Mammary microvascular endothelial cell (primary cell): Measurements from ENCODE around the gene IL18RAP. TPM values are rescaled to one million over a fixed set of nuclear protein-coding genes. Genes with fewer than 3 reads are reported as not detected.

ENCODE experiments used
- total RNA-seq: library from RNA; depleted of rRNA; stranded (reverse); fragments of >200 nt; gene quantifications from 2 replicates; pipeline ENCODE4 v1.2.3, GENCODE V29; 2015

IL18RAP gene, protein sequence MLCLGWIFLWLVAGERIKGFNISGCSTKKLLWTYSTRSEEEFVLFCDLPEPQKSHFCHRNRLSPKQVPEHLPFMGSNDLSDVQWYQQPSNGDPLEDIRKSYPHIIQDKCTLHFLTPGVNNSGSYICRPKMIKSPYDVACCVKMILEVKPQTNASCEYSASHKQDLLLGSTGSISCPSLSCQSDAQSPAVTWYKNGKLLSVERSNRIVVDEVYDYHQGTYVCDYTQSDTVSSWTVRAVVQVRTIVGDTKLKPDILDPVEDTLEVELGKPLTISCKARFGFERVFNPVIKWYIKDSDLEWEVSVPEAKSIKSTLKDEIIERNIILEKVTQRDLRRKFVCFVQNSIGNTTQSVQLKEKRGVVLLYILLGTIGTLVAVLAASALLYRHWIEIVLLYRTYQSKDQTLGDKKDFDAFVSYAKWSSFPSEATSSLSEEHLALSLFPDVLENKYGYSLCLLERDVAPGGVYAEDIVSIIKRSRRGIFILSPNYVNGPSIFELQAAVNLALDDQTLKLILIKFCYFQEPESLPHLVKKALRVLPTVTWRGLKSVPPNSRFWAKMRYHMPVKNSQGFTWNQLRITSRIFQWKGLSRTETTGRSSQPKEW
- total RNA-seq, result not detected in 2 replicates

DNA sequence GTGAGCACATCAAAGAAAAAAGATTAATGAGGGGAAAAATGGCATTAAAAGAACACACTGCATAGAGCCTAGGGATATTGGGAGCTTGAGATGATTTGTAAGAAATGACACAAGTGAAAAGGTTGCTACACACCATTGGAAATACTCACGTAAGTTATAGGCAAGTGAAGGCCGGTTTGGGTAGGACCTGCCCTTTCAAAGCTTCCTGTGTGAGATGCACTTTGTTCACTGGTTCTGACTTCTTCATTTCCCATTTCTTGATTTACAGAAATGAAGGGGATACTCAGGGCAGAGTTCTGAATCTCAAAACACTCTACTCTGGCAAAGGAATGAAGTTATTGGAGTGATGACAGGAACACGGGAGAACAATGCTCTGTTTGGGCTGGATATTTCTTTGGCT, at the start of gene IL18RAP:
IL18RAP (plus strand) TSS at position 251 of the 400 bp plus-strand sequence; CDS start at position 369, 118 bp downstream.

DNA sequence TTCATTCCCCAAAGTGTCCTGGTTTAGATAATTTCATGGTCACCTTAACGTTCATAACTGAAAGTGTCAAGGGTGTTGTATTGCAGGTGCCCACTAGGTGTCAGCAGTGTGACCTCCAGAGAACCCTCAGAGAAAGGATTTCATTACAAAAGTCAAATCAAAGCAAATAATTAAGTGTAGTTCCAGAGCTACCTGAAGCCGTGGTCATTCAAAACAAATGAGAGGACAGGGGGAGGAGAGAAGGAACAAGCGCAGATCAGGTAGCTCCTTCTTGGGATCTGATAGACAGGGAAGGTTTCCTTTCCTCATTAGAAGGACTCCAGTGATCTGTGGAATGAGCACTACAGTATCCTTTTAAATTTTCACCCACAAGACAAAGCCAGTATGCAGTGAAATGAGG, 50.1 kb downstream of the IL18RAP start, which contains the start of gene SLC9A4:
SLC9A4 (plus strand) TSS at position 207 of the 400 bp plus-strand sequence. CDS start 534 bp downstream, outside the sequence.

Other genes starting within 250 kb of the IL18RAP start
- gene IL1RL2, start 236.1 kb upstream of the IL18RAP start, total RNA-seq, result not detected in 2 replicates
- gene IL1RL1, start 111.6 kb upstream of the IL18RAP start, total RNA-seq, result 21.5 and 21.9 TPM in 2 replicates
- gene IL18R1, start 67.4 kb upstream of the IL18RAP start, total RNA-seq, result 1.00 and 1.3 TPM in 2 replicates
- not detected in 2 replicates for gene SLC9A4, start 50.1 kb downstream of the IL18RAP start, total RNA-seq
- gene SLC9A2, start 196.4 kb downstream of the IL18RAP start, total RNA-seq, result 0.05 and 0.07 TPM in 2 replicates